GM18520 (cell line): Measurements from ENCODE around the gene YIPF3.
"Not testable (repeated sequence)": the region's sequence is repeated elsewhere in the genome, so short reads cannot be mapped to it uniquely, and the experiment has no call there.

Experiments used
- ATAC-seq: cut with Tn5 transposase; IDR thresholded peaks from one replicate; pipeline ENCODE4 v1.9.1; 2021; ENCODE audit not compliant: unreplicated experiment

Gene YIPF3

GRCh38 chr6:43509984-43510826, 6.5 kb downstream of the YIPF3 start, which contains the start of gene LRRC73:
Gene LRRC73 (minus strand): TSS chr6:43510346. CDS start chr6:43509785, 561 bp downstream.
- ATAC-seq = peak; percentile 54

GRCh38 chr6:43509142-43509983, 7.4 kb downstream of the YIPF3 start:
- ATAC-seq = no peak

GRCh38 chr6:43508481-43509141, 8.1 kb downstream of the YIPF3 start:
- no peak for ATAC-seq

GRCh38 chr6:43506667-43507471, 9.9 kb downstream of the YIPF3 start:
- no peak for ATAC-seq

GRCh38 chr6:43506171-43506570, 10.6 kb downstream of the YIPF3 start:
- no peak for ATAC-seq

- no peak for ATAC-seq
Observed at GRCh38 chr6:43505718-43506117, 11.0 kb downstream of the YIPF3 start.

GRCh38 chr6:43504756-43505593, 11.8 kb downstream of the YIPF3 start:
- ATAC-seq = no peak

GRCh38 chr6:43503443-43503842, 13.3 kb downstream of the YIPF3 start:
- no peak for ATAC-seq

GRCh38 chr6:43502666-43503065, 14.1 kb downstream of the YIPF3 start:
- no peak for ATAC-seq

- ATAC-seq = no peak
Observed at GRCh38 chr6:43500921-43501320, 15.8 kb downstream of the YIPF3 start.

- ATAC-seq = no peak
Observed at GRCh38 chr6:43499028-43499815, 17.5 kb downstream of the YIPF3 start.

GRCh38 chr6:43498291-43498690, 18.4 kb downstream of the YIPF3 start:
- ATAC-seq = not testable (repeated sequence)

GRCh38 chr6:43497689-43498088, 19.0 kb downstream of the YIPF3 start:
- ATAC-seq = no peak

GRCh38 chr6:43497129-43497396, 19.7 kb downstream of the YIPF3 start:
- ATAC-seq = no peak

GRCh38 chr6:43496370-43497128, 20.2 kb downstream of the YIPF3 start:
- ATAC-seq = no peak

- no peak for ATAC-seq
Observed at GRCh38 chr6:43495409-43495941, 21.3 kb downstream of the YIPF3 start.

- no peak for ATAC-seq
Observed at GRCh38 chr6:43494766-43495165, 22.0 kb downstream of the YIPF3 start.

- no peak for ATAC-seq
Observed at GRCh38 chr6:43494321-43494720, 22.4 kb downstream of the YIPF3 start.
